ENCODE results near the gene RBM33. TPM values are rescaled to one million over a fixed set of nuclear protein-coding genes. Genes with fewer than 3 reads are reported as not detected.

Gene RBM33
- total RNA-seq, 2 donors from 2014 or later, result 48.8 to 49.6 TPM

- no peak for DNase-seq (ENCODE audit: low spot score)
- intact Hi-C loops (cut with DNase I), result no loop called here
Measured at GRCh38 chr7:155756322-155756721, 111.9 kb downstream of the RBM33 start.

- DNase-seq (ENCODE audit: low spot score), result no peak
- intact Hi-C loops (cut with DNase I), result no loop called here
Measured at GRCh38 chr7:155758348-155758747, 113.9 kb downstream of the RBM33 start.

DNA sequence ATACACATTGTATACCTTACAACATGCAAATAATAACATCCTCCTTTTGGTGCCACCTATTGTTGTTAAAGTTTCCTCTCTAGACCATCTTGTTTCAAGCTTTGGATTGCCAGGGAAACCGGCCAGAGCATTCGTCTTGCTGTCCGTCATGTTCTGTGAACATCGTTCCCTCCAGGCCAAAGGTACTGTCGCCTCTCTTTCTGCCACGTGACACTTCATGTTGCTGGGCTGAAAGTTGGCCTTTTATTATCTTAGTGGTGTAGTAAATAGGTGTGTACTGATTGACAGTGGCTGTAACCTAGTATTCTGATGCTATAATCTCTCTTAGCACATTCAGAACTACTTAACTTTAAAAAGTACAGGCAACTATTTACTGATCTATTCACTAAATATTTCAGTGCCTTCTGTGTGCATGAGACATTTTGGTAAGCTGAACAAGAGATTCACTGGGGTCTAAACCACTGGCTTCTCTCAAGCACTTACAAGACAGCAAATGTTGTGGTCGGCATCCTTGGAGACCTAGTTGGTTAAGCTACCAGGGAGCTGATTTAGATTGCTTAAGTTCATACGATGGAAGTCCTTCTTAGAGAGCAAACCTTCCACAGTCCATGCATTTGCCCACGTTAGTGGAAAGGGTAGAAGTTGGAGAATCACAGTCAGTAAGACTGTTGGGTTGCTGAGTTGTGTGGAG, 115.4 kb downstream of the RBM33 start:
- DNase-seq (ENCODE audit: low spot score), result no peak
- intact Hi-C loops (cut with DNase I), result loop anchor here in 1 of 2 donors (10.0 kb wide), 1 partner anchor 165 kb away; no protein-coding TSS in a partner anchor

- intact Hi-C loops (cut with DNase I), result loop anchor here in 1 of 2 donors (10.0 kb wide), 1 partner anchor 166 kb away; no protein-coding TSS in a partner anchor
- no peak for DNase-seq (ENCODE audit: low spot score)
Measured at GRCh38 chr7:155761162-155761561, 116.7 kb downstream of the RBM33 start.

DNA sequence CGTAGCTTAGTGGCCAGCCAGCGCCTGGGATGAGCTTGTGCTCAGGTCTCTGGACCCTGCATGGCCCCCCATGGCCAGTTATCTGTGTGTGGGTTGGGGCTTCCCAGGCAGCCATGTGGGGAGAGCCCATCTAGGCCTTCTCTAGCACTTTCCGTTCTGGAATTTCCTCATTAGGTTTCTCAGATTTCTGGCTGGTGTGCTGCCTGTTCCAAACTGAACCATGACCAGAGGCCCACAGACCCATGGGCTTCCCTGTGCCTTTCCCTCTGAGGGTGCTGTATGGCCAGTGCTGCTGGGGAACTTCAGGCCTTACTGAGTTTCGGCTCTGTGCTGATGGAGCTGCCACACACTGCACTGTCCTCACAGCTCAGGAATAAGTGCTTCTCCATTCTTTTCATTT, 117.6 kb downstream of the RBM33 start:
- no peak for DNase-seq (ENCODE audit: low spot score)
- intact Hi-C loops (cut with DNase I), result loop anchor here in 1 of 2 donors (10.0 kb wide), 1 partner anchor 167 kb away; no protein-coding TSS in a partner anchor

GRCh38 chr7:155762655-155763054, 118.2 kb downstream of the RBM33 start:
- intact Hi-C loops (cut with DNase I), result loop anchor here in 1 of 2 donors (10.0 kb wide), 1 partner anchor 168 kb away; no protein-coding TSS in a partner anchor
- no peak for DNase-seq (ENCODE audit: low spot score)

- no peak for DNase-seq (ENCODE audit: low spot score)
- intact Hi-C loops (cut with DNase I), result loop anchor here in 1 of 2 donors (10.0 kb wide), 1 partner anchor 168 kb away; no protein-coding TSS in a partner anchor
Measured at GRCh38 chr7:155763122-155763521, 118.7 kb downstream of the RBM33 start.

- intact Hi-C loops (cut with DNase I), result loop anchor here in 1 of 2 donors (10.0 kb wide), 1 partner anchor 169 kb away; no protein-coding TSS in a partner anchor
- DNase-seq (ENCODE audit: low spot score), result no peak
Measured at GRCh38 chr7:155763691-155764437, 119.4 kb downstream of the RBM33 start.

DNA sequence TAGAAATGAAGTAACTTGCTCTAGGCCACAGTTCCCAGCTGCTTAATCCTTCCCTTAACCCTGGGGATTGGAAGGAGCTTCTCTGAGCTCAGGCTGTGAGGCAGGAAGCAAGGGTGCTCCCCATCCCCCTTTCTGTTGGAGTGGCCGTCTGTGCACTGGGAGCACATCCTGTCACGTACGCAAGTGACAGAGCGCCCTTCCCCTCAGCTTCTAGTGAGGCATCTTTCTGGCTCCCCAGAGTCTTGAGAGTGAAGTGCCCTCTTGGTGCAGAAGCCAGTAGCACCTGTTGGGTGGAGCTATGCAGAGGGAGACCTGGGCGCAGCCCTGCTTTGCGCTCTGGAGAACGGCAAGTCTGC, 120.0 kb downstream of the RBM33 start:
- no peak for DNase-seq (ENCODE audit: low spot score)
- intact Hi-C loops (cut with DNase I), result loop anchor here in 1 of 2 donors (10.0 kb wide), 1 partner anchor 170 kb away; no protein-coding TSS in a partner anchor

DNA sequence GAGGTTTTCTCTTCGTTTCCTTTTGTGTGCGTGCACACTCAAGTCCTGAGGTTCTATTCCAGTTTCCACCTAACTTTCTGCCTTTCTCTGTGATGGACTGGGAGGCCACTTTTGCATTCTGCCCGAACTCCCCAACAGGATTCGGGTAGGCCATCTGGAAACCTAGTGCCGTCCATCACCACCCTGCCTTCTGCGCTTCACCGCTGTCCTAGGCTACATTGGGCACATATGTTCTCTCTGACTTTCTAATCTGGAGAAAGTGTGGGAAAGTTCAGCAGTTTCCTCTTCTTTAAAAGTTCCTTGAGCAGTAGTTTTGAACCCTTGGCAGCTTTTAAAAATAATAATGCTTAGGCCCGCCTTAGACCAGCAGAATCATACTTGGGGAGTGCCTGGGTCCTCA, 121.0 kb downstream of the RBM33 start:
- no peak for DNase-seq (ENCODE audit: low spot score)
- intact Hi-C loops (cut with DNase I), result loop anchor here in 1 of 2 donors (10.0 kb wide), 1 partner anchor 171 kb away; no protein-coding TSS in a partner anchor

DNA sequence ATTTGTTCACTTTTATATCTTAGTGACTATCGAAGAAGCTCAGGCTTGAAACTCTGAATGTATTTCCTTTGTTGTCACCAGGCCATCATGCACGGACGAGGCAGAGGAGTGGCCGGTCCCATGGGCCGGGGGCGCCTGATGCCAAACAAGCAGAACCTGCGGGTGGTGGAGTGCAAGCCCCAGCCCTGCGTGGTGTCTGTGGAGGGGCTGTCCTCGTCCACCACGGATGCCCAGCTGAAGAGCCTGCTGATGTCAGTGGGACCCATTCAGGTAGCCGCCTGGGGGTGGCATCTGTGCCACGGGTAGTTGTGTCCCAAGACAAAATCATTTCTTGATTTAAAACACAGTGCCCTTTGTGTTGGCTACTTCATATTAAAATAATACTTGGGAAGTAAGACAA, 121.9 kb downstream of the RBM33 start:
- intact Hi-C loops (cut with DNase I), result loop anchor here in 1 of 2 donors (10.0 kb wide), 1 partner anchor 172 kb away; no protein-coding TSS in a partner anchor
- no peak for DNase-seq (ENCODE audit: low spot score)

DNA sequence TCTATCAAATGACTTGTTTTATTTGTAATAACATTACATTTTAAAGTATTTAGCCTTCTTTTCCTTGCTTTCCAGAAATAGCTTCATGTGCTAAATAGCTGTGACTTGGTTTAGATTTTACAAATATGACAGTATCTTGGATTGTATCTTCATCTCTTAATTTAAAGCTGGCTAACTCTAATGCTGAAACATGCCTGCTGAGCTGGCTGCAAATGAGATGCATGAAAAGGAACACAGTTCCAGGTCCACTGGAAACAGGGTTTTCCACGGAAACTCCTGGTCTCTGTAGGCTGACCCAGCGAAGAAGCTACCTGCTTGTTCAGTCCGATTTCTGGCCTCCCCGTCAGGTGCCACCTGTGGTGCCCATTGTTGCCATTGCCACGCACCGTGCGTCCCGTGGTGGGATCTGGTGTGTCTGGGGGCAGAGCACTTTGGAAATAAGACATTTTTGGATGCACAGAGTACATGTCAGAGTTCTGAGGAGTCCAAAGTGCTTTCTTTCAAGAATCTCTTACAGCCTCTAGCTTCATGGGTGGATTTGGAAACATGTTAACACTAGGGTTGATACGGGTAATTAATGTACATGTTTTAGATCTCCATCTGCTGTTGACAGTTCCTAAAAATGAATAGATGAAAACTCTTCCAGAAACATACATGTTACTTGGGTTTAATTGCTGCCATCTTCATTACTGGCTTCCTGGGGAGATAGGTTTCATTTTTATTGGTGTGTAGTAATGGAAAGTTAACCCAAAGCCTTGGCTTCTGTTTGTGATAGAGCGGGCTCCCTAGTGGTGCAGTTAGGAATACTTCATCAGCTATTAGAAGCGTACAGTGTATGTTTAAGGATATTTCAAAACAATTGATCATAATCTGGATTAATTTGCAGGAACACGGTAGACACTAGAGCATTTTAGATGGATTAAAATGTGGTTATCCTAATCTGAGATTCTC, 122.8 kb downstream of the RBM33 start:
- intact Hi-C loops (cut with DNase I), result loop anchor here in 1 of 2 donors (10.0 kb wide), 1 partner anchor 172 kb away; no protein-coding TSS in a partner anchor

GRCh38 chr7:155769701-155770100, 125.2 kb downstream of the RBM33 start:
- intact Hi-C loops (cut with DNase I), result loop anchor here in 1 of 2 donors (10.0 kb wide), 1 partner anchor 175 kb away; no protein-coding TSS in a partner anchor
- DNase-seq (ENCODE audit: low spot score), result no peak

More for the DNA sequence above, 122.8 kb downstream of the RBM33 start:
- no peak for DNase-seq (ENCODE audit: low spot score)

GRCh38 chr7:155770241-155770640, 125.8 kb downstream of the RBM33 start:
- intact Hi-C loops (cut with DNase I), result no loop called here
- no peak for DNase-seq (ENCODE audit: low spot score)

DNA sequence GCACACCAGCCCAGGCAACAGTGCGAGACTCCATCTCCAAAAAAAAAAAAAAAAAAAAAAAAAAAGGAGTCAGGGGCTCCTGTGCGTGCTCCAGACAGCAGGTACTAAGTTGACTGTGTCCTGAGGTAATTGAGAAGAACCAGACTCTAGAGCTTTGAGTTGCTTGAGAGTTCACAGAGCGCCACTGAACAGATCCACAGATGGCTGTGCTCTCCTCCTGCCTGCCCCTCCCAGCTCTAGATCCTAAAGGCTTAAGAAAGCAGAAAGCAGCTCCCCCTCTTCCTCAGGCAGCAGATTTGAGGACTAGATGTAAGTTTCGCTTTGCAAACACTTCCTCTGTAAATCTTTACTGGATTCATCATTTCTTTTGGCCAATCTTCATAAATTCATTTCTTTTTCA, 129.1 kb downstream of the RBM33 start:
- no peak for DNase-seq (ENCODE audit: low spot score)
- intact Hi-C loops (cut with DNase I), result no loop called here

GRCh38 chr7:155774947-155775346, 130.5 kb downstream of the RBM33 start:
- DNase-seq (ENCODE audit: low spot score), result no peak
- intact Hi-C loops (cut with DNase I), result no loop called here

DNA sequence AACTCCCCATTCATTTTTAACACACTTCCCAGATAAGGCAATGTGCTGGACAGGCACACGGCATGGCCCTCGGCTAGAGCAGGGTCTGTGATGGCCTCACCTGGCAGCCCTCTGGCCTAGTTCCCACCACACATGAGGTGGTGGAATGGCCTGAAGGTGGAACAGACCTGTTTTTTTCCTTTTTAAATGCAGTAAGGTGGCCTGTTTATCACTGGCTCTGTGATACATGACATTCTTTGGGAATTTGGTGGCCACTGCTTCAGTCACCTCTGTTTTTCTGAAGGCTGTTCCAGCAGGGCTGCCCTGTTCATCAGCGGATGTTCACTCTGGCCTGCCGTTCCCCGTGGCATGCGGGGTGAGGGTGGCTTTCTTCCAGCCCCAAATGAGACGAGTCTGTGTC, 131.2 kb downstream of the RBM33 start:
- no peak for DNase-seq (ENCODE audit: low spot score)
- intact Hi-C loops (cut with DNase I), result no loop called here

DNA sequence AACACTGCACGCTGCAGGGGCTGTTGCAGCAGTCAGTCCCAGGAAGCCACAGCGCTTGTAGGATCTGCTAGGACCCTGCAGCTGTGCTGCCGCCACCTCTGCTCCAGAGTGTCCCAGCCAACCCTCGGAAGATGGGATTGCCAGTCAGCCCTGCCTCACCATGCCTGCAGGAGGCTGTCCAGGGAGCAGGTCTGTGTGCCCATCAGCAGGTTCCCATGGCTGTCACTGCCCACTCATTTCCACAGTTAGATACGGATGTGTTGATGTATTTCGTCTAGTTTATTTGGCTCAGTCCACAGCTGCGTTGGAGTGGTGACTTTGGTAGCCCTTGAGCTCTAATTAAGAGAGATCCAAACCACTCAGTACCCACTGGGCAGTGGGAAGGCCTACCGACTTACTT, 132.1 kb downstream of the RBM33 start:
- intact Hi-C loops (cut with DNase I), result no loop called here
- no peak for DNase-seq (ENCODE audit: low spot score)

DNA sequence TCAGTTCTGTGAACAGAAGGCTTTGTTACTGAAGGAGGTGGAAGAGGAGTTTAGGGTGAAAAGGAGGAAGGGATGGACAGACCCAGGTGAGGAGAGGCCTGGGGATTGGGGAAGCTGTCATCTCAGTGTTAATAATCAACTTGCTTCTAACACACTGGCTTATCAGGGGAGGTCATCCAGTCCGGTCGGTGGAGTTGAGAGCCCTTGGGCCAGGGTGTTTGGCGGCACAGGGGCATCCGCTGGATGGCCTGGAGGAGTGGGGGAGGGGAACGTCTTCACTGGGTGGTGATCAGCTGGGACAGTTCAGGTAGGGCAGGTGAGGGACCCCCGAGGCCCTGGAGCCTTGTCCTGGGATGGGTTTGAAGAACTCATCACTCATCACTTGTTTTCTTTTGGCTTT, 133.9 kb downstream of the RBM33 start:
- intact Hi-C loops (cut with DNase I), result no loop called here
- no peak for DNase-seq (ENCODE audit: low spot score)

Data from posterior vena cava (tissue), 2 donors.